Upper lobe of left lung (tissue), 6 donors: Measurements from ENCODE around the gene OPCML. TPM values are rescaled to one million over a fixed set of nuclear protein-coding genes. Genes with fewer than 3 reads are reported as not detected.

Experiments used
- ATAC-seq, 2 donors: fragments of 200-7000 bp; cut with Tn5 transposase; one replicate each; pipeline ENCODE4 v1.9.1; 2022; ENCODE audit warnings: mild to moderate bottlenecking in 2 of 2, moderate library complexity in 2 of 2; ENCODE audit not compliant: low FRiP score in 2 of 2
- DNase-seq, 2 donors: peaks; one replicate each; pipeline ENCODE4 v3.0.0-alpha.2; 2019 to 2020
- H3K27ac ChIP-seq, 4 donors: fragments of 200-600 bp; sonication (generic); one replicate each; pipeline ENCODE4 v1.5.1; 2016 to 2019
- H3K27me3 ChIP-seq, 4 donors: fragments of 200-600 bp; sonication (generic); one replicate each; pipeline ENCODE4 v1.5.1; 2017 to 2019
- H3K36me3 ChIP-seq, 4 donors: fragments of 200-600 bp; sonication (generic); one replicate each; pipeline ENCODE4 v1.5.1; 2016 to 2019
- H3K4me1 ChIP-seq, 4 donors: fragments of 200-600 bp; sonication (generic); one replicate each; pipeline ENCODE4 v1.5.1; 2018 to 2019
- H3K4me3 ChIP-seq, 4 donors: fragments of 200-600 bp; sonication (generic); one replicate each; pipeline ENCODE4 v1.5.1; 2017 to 2019; ENCODE audit warnings: mild to moderate bottlenecking in 2 of 4, moderate library complexity in 1 of 4
- H3K9me3 ChIP-seq, 4 donors: fragments of 200-600 bp; sonication (generic); one replicate each; pipeline ENCODE4 v1.5.1; 2018 to 2019
- CTCF ChIP-seq, 6 experiments: fragments of 450-650 bp in 4 of 6; fragments of 200-600 bp in 2 of 6; sonication (generic) in 2 of 6; IDR thresholded peaks; one replicate each; pipeline ENCODE4 v1.5.1; 2016 to 2019; ENCODE audit warnings: antibody characterized with exemption in 6 of 6
- EP300 ChIP-seq, 4 donors: sonication (generic); formaldehyde crosslinking; IDR thresholded peaks; one replicate each; pipeline ENCODE4 v1.5.1; 2017; ENCODE audit warnings: antibody characterized with exemption in 4 of 4, control low read depth in 2 of 4
- POLR2A ChIP-seq, 4 donors: fragments of 450-650 bp; IDR thresholded peaks; one replicate each; pipeline ENCODE4 v1.5.1; 2016 to 2017; ENCODE audit warnings: antibody characterized with exemption in 4 of 4, mild to moderate bottlenecking in 2 of 4
- POLR2AphosphoS5 ChIP-seq, 2 donors: sonication (generic); formaldehyde crosslinking; IDR thresholded peaks; one replicate each; pipeline ENCODE4 v1.5.1; 2017; ENCODE audit warnings: antibody characterized with exemption in 2 of 2
- WGBS, 2 donors: methylation state at CpG; one replicate each; pipeline ENCODE4 v1.1.5; 2017 to 2018; 5-methylcytosine and 5-hydroxymethylcytosine counted together
- total RNA-seq, 6 donors: library from RNA; depleted of rRNA in 4 of 6; stranded (reverse); fragments of >200 nt in 4 of 6; gene quantifications; one replicate each; pipeline versions ENCODE4 v1.1.0 to v1.2.1, GENCODE V29; 2016 to 2021
- donor health status: DM: no; HTN: no; CAD: no; lungs with moderate emphysema.
- donor health status: DM: no; HTN: yes; CAD: no; lungs with severe emphysema.

OPCML gene
- total RNA-seq, 6 donors from 2014 or later = 0.10 TPM; not detected in 5

GRCh38 chr11:133023232-133023631, 509.1 kb downstream of the OPCML start:
- H3K4me1 ChIP-seq = no peaks in the 10 kb centered on the region
- no peak for ATAC-seq
- H3K27me3 ChIP-seq = no peaks in the 10 kb centered on the region
- TF ChIP-seq POLR2A (IDR thresholded peaks at IDR 0.05) (no peak), CTCF (IDR thresholded peaks at IDR 0.05) (no peak), EP300 (IDR thresholded peaks at IDR 0.05) (no peak), POLR2AphosphoS5 (IDR thresholded peaks at IDR 0.05) (no peak)
- WGBS, 2 donors = 85 to 97% methylated on average over 9 of the region's 9 CpGs
- no peak overlapping the region for H3K27ac ChIP-seq
- H3K4me3 ChIP-seq = no peak overlapping the region
- H3K36me3 ChIP-seq = no peaks in the 10 kb centered on the region
- no peaks in the 10 kb centered on the region for H3K9me3 ChIP-seq
- no peak for DNase-seq

- H3K36me3 ChIP-seq = no peaks in the 10 kb centered on the region
- H3K9me3 ChIP-seq = no peaks in the 10 kb centered on the region
- TF ChIP-seq EP300 (IDR thresholded peaks at IDR 0.05) (no peak), POLR2AphosphoS5 (IDR thresholded peaks at IDR 0.05) (no peak), CTCF (IDR thresholded peaks at IDR 0.05) (no peak), POLR2A (IDR thresholded peaks at IDR 0.05) (no peak)
- H3K4me3 ChIP-seq = no peak overlapping the region
- H3K27ac ChIP-seq = no peak overlapping the region
- DNase-seq (no peak), ATAC-seq (no peak)
- no peaks in the 10 kb centered on the region for H3K27me3 ChIP-seq
- H3K4me1 ChIP-seq = no peaks in the 10 kb centered on the region
- WGBS, 2 donors = 63 to 79% methylated on average over 7 of the region's 7 CpGs
These were observed 510.7 kb downstream of the OPCML start for GRCh38 chr11:133021553-133021952.

GRCh38 chr11:133020372-133020714, 512.0 kb downstream of the OPCML start:
- Histone ChIP-seq H3K27me3 (no peaks in the 10 kb centered on the region), H3K27ac (no peak overlapping the region), H3K36me3 (no peaks in the 10 kb centered on the region), H3K4me3 (no peak overlapping the region), H3K9me3 (no peaks in the 10 kb centered on the region), H3K4me1 (no peaks in the 10 kb centered on the region)
- WGBS, 2 donors = 67 to 79% methylated on average over 1 of the region's 1 CpG
- ATAC-seq (no peak), DNase-seq (no peak)
- TF ChIP-seq POLR2AphosphoS5 (IDR thresholded peaks at IDR 0.05) (no peak), POLR2A (IDR thresholded peaks at IDR 0.05) (no peak), CTCF (IDR thresholded peaks at IDR 0.05) (no peak), EP300 (IDR thresholded peaks at IDR 0.05) (no peak)

- no peak overlapping the region for H3K4me3 ChIP-seq
- no peaks in the 10 kb centered on the region for H3K27me3 ChIP-seq
- no peak overlapping the region for H3K27ac ChIP-seq
- no peaks in the 10 kb centered on the region for H3K9me3 ChIP-seq
- no peak for ATAC-seq
- no peaks in the 10 kb centered on the region for H3K36me3 ChIP-seq
- TF ChIP-seq EP300 (IDR thresholded peaks at IDR 0.05) (no peak), POLR2A (IDR thresholded peaks at IDR 0.05) (no peak), CTCF (IDR thresholded peaks at IDR 0.05) (no peak), POLR2AphosphoS5 (IDR thresholded peaks at IDR 0.05) (no peak)
- no peaks in the 10 kb centered on the region for H3K4me1 ChIP-seq
- WGBS, 2 donors = 87 to 90% methylated on average over 17 of the region's 17 CpGs
- DNase-seq = no peak
These were observed 512.5 kb downstream of the OPCML start for GRCh38 chr11:133019545-133020371.

GRCh38 chr11:133015457-133015856, 516.8 kb downstream of the OPCML start:
- no peak for ATAC-seq
- TF ChIP-seq EP300 (IDR thresholded peaks at IDR 0.05) (no peak), POLR2A (IDR thresholded peaks at IDR 0.05) (no peak), CTCF (IDR thresholded peaks at IDR 0.05) (no peak), POLR2AphosphoS5 (IDR thresholded peaks at IDR 0.05) (no peak)
- H3K36me3 ChIP-seq = no peaks in the 10 kb centered on the region
- H3K27me3 ChIP-seq = no peaks in the 10 kb centered on the region
- no peaks in the 10 kb centered on the region for H3K4me1 ChIP-seq
- H3K4me3 ChIP-seq = no peak overlapping the region
- H3K27ac ChIP-seq = no peak overlapping the region
- H3K9me3 ChIP-seq = no peaks in the 10 kb centered on the region
- WGBS, 2 donors = 69 to 72% methylated on average over 1 of the region's 1 CpG
- no peak for DNase-seq
